ENCODE results near the gene RGS6. TPM values are rescaled to one million over a fixed set of nuclear protein-coding genes. Genes with fewer than 3 reads are reported as not detected.
"Not testable (repeated sequence)": the region's sequence is repeated elsewhere in the genome, so short reads cannot be mapped to it uniquely, and the experiment has no call there.

RGS6 gene
- total and polyA plus RNA-seq, 4 donors, result 0.06 to 5.3 (median 0.17) TPM; not detected in 1

DNA sequence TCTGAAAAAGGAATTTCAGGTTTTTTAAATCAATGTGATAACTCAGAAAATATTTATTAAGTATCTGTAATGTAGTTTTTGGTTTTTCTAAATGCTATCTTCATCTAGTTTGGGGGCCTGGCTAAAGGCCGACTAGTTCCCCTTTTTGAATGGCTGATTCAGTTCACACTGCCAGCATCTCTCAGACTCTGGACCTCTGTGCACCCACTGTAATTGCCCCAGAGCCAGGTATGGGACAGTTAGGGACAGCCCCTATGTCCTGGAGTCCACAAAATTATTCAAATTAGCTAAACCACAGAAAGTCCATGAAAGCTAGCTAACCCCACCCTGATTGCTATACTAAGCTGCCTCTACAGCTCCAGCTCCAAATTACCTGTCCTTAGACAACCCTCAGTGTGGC lies 49.1 kb upstream of the RGS6 start:
- DNase-seq (ENCODE audit: low spot score), result no peak
- H3K4me3 ChIP-seq (ENCODE audit: low read depth in 1 of 3, low read length in 3 of 3), result no peak overlapping the region
- no peaks in the 10 kb centered on the region for H3K4me1 ChIP-seq (ENCODE audit: control insufficient read depth in 4 of 4, insufficient read depth in 4 of 4, low read length in 3 of 4)
- H3K27ac ChIP-seq (ENCODE audit: low read depth in 1 of 2, low read length in 2 of 2), result no peak overlapping the region
- 75% methylated on average over 1 of the region's 1 CpG for WGBS
- H3K9ac ChIP-seq (ENCODE audit: low read depth in 1 of 2, low read length in 2 of 2), result no peak overlapping the region
- TF ChIP-seq, protein P1, sequence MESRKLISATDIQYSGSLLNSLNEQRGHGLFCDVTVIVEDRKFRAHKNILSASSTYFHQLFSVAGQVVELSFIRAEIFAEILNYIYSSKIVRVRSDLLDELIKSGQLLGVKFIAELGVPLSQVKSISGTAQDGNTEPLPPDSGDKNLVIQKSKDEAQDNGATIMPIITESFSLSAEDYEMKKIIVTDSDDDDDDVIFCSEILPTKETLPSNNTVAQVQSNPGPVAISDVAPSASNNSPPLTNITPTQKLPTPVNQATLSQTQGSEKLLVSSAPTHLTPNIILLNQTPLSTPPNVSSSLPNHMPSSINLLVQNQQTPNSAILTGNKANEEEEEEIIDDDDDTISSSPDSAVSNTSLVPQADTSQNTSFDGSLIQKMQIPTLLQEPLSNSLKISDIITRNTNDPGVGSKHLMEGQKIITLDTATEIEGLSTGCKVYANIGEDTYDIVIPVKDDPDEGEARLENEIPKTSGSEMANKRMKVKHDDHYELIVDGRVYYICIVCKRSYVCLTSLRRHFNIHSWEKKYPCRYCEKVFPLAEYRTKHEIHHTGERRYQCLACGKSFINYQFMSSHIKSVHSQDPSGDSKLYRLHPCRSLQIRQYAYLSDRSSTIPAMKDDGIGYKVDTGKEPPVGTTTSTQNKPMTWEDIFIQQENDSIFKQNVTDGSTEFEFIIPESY (IDR thresholded peaks at IDR 0.05), result no peak
- TF ChIP-seq EGR1 (IDR thresholded peaks at IDR 0.05; ENCODE audit: low read depth in 2 of 2), result no peak
- TF ChIP-seq NR2F2 (IDR thresholded peaks at IDR 0.05), result no peak
- TF ChIP-seq FOXA1 (IDR thresholded peaks at IDR 0.05), result no peak
- no peak for TF ChIP-seq FOXA2 (IDR thresholded peaks at IDR 0.05)
- TF ChIP-seq GABPA (IDR thresholded peaks at IDR 0.05 in 1 of 2, conservative IDR thresholded peaks at IDR 0.05 in 1 of 2), result no peak
- TF ChIP-seq HNF4G (IDR thresholded peaks at IDR 0.05), result no peak
- no peak for TF ChIP-seq SP1 (IDR thresholded peaks at IDR 0.05)
- no peak for TF ChIP-seq RAD21 (IDR thresholded peaks at IDR 0.05)
- no peak for TF ChIP-seq MAX (IDR thresholded peaks at IDR 0.05)
- TF ChIP-seq YY1 (IDR thresholded peaks at IDR 0.05), result no peak
- TF ChIP-seq JUND (IDR thresholded peaks at IDR 0.05), result no peak
- TF ChIP-seq, protein P2, sequence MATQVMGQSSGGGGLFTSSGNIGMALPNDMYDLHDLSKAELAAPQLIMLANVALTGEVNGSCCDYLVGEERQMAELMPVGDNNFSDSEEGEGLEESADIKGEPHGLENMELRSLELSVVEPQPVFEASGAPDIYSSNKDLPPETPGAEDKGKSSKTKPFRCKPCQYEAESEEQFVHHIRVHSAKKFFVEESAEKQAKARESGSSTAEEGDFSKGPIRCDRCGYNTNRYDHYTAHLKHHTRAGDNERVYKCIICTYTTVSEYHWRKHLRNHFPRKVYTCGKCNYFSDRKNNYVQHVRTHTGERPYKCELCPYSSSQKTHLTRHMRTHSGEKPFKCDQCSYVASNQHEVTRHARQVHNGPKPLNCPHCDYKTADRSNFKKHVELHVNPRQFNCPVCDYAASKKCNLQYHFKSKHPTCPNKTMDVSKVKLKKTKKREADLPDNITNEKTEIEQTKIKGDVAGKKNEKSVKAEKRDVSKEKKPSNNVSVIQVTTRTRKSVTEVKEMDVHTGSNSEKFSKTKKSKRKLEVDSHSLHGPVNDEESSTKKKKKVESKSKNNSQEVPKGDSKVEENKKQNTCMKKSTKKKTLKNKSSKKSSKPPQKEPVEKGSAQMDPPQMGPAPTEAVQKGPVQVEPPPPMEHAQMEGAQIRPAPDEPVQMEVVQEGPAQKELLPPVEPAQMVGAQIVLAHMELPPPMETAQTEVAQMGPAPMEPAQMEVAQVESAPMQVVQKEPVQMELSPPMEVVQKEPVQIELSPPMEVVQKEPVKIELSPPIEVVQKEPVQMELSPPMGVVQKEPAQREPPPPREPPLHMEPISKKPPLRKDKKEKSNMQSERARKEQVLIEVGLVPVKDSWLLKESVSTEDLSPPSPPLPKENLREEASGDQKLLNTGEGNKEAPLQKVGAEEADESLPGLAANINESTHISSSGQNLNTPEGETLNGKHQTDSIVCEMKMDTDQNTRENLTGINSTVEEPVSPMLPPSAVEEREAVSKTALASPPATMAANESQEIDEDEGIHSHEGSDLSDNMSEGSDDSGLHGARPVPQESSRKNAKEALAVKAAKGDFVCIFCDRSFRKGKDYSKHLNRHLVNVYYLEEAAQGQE (IDR thresholded peaks at IDR 0.05), result no peak
- no peaks in the 10 kb centered on the region for H3K27me3 ChIP-seq (ENCODE audit: control insufficient read depth in 4 of 4, insufficient read depth in 4 of 4, low read length in 3 of 4)
- no peaks in the 10 kb centered on the region for H3K9me3 ChIP-seq (ENCODE audit: control insufficient read depth in 4 of 4, low read length in 3 of 4)
- H3K36me3 ChIP-seq (ENCODE audit: control insufficient read depth in 4 of 4, insufficient read depth in 3 of 4, low read depth in 1 of 4, low read length in 3 of 4), result no peaks in the 10 kb centered on the region

DNA sequence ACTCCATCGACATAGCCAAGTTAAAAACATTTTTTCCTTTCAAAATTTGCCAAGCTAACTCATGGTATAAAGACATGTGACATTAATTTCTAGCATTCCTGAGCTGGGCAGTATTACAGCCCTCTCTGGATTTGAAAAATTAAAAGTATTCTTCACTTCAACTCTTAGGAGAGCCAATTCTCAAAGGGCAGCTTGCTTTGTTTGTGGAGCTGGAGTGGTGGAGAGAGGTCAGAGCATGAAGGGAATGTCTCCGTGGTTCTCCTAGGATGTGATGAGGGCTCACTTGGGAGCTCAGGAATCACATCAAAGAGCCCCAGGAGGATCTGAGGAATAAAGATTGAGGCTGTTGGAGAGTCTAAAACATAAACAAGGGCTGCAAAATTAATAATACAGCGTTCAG lies 46.9 kb upstream of the RGS6 start:
- no peak overlapping the region for H3K27ac ChIP-seq (ENCODE audit: low read depth in 1 of 2, low read length in 2 of 2)
- WGBS, result 65% methylated on average over 3 of the region's 3 CpGs

DNA sequence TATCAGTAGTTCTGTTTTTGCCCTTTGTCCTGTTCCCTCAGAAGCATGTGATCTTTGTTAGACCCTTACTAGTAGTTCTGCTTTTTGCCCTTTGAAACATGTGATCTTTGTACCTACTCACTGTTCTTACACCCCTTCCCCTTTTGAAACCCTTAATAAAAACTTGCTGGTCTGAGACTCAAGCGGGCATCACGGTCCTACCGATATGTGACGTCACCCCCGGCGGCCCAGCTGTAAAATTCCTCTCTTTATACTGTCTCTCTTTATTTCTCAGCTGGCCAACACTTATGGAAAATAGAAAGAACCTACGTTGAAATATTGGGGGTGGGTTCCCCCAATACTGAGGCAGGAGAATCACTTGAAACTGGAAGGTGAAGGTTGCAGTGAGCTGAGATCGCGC lies 44.4 kb upstream of the RGS6 start:
- H3K36me3 ChIP-seq (ENCODE audit: control insufficient read depth in 4 of 4, insufficient read depth in 3 of 4, low read depth in 1 of 4, low read length in 3 of 4); H3K4me3 ChIP-seq (ENCODE audit: low read depth in 1 of 3, low read length in 3 of 3); H3K27ac ChIP-seq (ENCODE audit: low read depth in 1 of 2, low read length in 2 of 2); H3K27me3 ChIP-seq (ENCODE audit: control insufficient read depth in 4 of 4, insufficient read depth in 4 of 4, low read length in 3 of 4); H3K9ac ChIP-seq (ENCODE audit: low read depth in 1 of 2, low read length in 2 of 2); H3K4me1 ChIP-seq (ENCODE audit: control insufficient read depth in 4 of 4, insufficient read depth in 4 of 4, low read length in 3 of 4); H3K9me3 ChIP-seq (ENCODE audit: control insufficient read depth in 4 of 4, low read length in 3 of 4); DNase-seq (ENCODE audit: low spot score): not testable (repeated sequence)
- WGBS, result 88% methylated on average over 9 of the region's 9 CpGs

More for the DNA sequence above, 46.9 kb upstream of the RGS6 start:
- Histone ChIP-seq H3K27me3 (ENCODE audit: control insufficient read depth in 4 of 4, insufficient read depth in 4 of 4, low read length in 3 of 4) (no peaks in the 10 kb centered on the region), H3K36me3 (ENCODE audit: control insufficient read depth in 4 of 4, insufficient read depth in 3 of 4, low read depth in 1 of 4, low read length in 3 of 4) (no peaks in the 10 kb centered on the region), H3K4me1 (ENCODE audit: control insufficient read depth in 4 of 4, insufficient read depth in 4 of 4, low read length in 3 of 4) (no peaks in the 10 kb centered on the region), H3K9ac (ENCODE audit: low read depth in 1 of 2, low read length in 2 of 2) (no peak overlapping the region), H3K9me3 (ENCODE audit: control insufficient read depth in 4 of 4, low read length in 3 of 4) (peaks cover 0 to 2% (median 0%) of the 10 kb centered on the region in 4 donors), H3K4me3 (ENCODE audit: low read depth in 1 of 3, low read length in 3 of 3) (no peak overlapping the region)
- DNase-seq (ENCODE audit: low spot score), result no peak
- TF ChIP-seq EGR1 (IDR thresholded peaks at IDR 0.05; ENCODE audit: low read depth in 2 of 2), result no peak
